Ramos (cell line): ENCODE results near the gene MOB1B.

Experiments
- in situ Hi-C: fragments of 300-500 bp; cut with MboI; formaldehyde crosslinking; loops from one replicate; pipeline ENCODE4 v1.14.3; 2022; ENCODE audit warnings: low sequenced_read_pairs; ENCODE audit not compliant: unreplicated experiment

MOB1B gene

DNA sequence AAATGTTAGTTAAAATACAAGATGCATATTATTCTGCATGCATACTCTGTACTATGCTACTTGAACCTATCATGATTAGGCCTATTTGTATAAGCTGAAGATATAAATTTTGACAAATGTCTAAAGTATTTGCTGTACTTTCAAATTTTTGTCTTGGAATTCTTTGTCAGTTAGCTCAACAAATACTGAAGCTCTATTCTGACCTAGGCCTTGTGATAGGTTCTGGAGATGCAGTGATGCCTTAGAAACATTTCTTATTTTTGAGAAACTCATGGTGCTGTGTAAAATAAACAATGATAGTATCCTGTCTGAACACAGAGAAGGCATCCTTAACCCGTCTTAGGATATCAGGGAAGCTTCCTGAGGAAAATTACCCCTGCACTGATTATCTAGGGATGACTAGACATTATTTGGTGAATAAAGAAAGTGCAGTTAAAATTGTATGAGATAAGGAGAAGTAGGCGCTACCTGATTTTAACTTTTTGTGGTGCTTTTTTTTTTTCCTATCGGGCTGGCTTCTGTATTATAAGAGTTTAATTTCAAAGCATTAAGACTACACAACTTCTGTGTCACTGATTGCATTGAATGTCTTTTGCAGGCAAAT, 43.4 kb downstream of the MOB1B start:
- in situ Hi-C loops, result no loop called here

DNA sequence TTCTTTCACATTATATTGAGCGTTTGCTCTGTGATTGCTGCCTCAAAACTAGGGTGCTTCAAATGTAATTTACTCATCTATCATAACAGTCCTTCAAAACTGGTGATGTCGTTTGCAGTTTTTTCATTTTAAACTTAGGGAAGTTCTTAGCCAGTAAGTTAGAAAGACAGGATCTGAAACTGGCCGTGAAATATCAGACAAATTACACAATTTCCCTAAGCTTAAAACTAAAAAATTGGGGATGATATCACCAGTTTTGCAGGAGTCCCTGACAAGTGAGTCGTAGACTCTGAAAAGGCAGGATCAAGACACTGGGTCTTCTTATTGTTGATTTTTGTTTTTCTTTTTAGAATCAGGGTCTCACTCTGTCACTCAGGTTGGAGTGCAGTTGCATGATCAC, 44.8 kb downstream of the MOB1B start:
- in situ Hi-C loops, result no loop called here

DNA sequence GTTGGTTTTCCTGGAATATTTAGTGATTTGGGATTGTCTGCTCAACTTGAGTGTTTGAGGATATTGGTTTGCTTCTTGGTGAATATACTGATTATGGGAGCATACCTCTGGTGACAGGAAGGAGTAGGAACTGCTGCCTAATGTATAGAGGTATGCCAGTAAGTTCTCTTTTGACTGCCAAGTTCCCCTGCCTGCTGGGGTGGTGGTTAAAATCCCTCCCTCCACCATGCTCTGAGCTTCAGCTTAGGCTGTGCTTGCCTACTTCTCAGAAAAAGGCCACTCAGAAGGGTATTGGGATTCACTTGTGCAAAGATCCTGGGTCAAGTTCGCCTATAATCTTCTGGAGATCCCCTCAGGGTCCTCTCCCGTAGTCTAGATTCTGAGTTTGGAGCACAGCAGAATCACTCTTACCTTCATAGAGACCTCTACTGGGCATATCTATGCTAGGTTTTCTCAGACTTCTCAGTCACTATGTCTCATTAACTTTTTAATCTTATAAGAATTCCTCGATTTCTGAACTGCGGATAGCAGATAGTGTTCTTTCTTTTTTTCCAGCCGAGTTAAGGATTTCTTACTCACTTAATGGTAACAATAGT, 46.6 kb downstream of the MOB1B start:
- in situ Hi-C loops, result no loop called here

DNA sequence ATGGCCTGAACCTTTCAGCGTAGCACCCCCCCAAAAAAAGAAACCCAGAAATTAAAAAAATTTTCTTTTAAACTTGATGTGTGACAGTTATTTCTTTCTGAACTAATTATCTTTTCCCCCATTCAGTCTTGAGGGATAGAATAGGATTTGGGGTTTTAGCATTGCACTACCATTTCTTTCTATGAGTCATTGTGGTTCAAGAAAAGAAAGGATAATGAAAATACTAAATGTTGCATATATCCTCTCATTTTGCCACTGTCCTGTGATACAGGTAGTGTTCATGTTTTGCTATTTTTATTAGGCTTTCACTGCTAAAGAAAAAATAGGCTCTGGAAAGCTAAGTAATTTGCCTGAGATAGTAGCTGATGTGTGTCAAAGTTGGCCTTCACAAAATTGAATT, 51.9 kb downstream of the MOB1B start:
- in situ Hi-C loops, result no loop called here

DNA sequence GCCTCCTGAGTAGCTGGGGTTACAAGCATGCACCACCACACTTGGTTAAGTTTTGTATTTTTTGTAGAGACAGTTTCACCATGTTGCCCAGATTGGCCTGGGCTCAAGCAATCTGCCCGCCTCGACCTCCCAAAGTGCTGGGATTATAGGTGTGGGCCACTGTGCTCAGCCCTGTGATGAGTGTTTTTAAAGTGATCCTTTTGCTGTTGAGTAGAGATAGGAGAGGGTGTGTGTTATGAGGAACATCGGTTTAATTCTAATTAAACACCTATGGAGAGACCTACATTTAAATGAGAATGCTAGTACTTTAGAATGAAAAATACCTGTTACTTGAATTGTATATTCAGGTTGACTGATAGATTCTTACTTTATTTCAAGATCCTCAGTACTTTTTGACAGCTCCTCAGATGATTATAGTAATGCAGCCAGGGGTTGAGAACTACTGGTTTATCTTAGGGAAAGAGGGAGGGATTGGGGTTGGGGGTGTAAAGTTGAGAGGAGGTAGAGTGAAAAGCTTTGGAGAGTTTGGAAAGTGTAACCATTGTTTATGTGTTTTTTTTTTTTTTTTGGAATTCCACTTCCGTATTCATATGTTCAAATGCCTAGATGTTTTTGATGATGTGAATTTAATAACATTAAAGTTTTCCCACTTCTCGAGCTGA, 54.5 kb downstream of the MOB1B start:
- in situ Hi-C loops, result no loop called here

DNA sequence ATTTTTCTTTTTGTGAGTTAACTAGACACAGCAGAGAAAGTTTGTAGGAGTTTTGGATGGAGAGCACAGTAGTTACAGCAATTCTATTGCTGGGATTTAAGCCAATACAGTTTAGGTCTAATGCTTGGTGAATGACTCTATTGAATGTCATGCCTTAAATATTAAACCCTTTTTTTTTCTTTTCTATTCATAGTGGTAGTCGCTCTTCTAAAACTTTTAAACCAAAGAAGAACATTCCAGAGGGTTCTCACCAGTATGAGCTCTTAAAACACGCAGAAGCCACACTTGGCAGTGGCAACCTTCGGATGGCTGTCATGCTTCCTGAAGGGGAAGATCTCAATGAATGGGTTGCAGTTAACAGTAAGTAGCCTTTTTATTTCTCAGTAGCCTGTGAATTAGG, 56.5 kb downstream of the MOB1B start:
- in situ Hi-C loops, result no loop called here

DNA sequence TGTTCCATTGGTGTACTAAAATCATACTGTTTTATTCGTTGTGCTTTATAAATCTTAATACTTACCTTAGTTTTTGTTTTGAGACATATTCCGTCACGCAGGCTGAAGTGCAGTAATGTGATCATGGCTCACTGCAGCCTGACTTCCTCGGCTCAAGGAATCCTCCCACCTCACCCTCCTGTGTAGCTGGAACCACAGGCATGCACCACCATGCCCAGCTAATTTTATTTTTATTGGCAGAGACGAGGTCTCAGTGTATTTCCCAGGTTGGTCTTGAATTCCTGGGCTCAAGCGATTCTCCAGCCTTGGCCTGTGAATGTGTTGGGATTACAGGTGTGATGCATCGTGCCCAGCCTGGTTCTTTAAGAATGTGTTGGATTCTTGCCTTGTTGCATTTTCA, 66.9 kb downstream of the MOB1B start:
- in situ Hi-C loops, result no loop called here

DNA sequence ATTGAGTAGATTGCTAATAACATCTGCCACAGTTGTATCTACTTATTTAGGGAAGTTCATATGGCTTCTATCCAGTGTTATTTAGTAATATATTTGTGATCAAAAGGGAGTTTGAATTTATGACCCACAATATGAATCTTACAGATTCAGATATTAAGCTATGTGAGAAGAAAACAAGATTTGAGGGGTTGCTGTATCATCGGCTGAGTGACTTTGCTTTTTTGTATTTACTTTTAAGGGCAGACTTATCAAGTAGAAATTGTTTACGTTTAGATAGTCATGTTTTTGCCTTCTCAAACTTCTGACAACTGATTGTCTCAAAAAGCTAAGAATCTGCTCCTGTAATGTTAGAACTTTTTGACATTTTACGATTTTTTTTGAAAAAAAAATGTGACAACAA, 74.1 kb downstream of the MOB1B start:
- in situ Hi-C loops, result no loop called here

DNA sequence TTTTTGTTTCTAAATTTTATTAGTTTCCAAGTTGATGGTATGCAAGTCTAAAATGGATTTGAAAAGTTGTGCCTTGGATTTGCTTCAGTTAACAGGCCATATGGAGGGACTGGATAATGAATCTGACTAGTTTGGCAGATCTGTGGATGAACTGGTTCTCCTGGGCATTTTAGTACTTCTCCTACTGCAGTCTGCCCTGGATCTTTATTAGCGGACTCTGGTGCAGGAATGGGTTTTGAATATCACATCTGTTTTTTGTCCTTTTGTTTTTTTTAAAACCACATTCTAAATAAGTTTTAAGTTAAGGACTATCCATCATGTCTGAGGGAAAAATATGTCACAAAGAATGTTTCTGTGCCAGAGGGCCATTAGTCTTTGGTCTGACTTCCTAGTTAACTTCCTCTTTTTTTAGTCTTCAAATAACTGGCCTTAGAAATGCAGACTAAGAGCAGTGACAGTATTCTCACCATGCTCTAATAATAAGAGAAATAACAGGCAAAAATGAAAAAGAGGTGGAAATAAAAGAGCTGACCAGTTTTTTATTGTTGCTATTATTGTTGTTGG, 77.4 kb downstream of the MOB1B start:
- in situ Hi-C loops, result no loop called here

DNA sequence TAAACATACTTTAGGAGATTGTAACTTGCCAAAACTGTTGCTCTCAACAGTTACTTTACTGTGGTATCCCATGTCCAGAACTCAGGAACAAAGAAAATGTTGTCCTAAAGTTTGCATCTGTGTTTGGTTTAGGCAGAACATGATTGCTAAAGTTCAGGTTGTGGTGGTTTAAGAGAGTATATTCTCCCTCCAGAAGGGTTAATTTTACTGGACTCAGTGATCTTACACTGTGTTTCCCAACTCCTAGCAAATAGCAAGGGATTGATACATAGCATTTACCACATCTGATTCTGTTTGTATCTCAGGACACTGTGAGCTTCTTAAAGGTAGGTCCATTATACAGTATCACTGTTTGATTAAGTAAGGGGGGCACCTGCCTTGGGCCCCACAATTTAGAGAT, 78.0 kb downstream of the MOB1B start:
- in situ Hi-C loops, result no loop called here

DNA sequence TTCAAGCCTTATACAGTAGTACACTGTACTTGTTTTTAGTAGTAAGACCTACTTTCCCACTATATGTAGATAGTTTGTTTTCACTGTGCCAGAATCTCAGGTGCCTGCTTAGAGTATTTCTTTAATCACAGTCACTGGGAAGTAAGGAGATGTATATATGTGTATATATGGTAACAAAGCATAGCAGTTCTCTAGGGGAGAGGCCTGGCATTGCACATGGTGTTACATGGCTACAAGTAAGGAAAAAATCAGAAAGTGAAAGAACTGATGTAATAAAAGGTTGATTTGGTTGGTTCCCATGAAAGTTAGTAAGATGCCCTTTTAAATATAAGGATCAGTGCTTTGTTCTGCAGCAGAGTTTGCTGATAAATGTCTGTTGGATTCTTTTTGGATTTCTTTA, 81.9 kb downstream of the MOB1B start:
- in situ Hi-C loops, result no loop called here

DNA sequence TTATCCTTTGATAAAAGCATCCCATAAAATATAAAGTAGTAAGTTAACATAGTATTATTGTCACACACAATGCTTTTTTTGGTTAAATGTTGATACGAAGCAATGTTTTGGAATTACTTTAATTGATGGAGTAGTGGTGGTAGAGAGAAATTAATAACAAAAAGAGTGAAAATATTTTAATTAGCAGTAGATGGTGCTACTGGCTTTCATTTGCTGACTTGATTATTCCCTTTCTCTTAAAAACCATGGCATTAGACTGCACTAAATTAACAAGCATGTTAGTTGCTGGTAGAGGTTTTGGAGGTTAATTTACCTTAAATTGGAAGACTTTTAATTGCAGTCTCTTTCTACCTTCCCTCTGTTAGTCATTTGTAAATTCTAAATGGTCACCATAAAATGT, 82.4 kb downstream of the MOB1B start:
- in situ Hi-C loops, result no loop called here

DNA sequence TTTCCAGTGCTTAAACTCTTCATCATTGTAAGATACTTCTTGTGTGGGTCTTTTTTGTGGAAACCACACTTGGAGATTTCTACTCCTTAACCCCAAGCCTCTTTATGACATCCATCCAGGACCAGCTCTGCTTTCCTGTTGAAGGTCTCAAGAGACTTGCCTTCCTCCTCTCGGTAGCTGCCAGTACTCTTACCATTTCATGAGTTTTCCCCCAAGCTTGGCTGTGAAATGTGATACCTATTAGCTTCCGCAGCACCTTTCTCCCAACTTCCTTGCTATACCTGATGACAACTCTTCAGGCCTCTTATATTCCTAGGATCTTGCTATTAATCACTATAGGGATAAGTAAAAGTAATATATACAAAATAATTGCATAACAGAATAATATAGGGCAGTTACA, 89.4 kb downstream of the MOB1B start:
- in situ Hi-C loops, result no loop called here

DNA sequence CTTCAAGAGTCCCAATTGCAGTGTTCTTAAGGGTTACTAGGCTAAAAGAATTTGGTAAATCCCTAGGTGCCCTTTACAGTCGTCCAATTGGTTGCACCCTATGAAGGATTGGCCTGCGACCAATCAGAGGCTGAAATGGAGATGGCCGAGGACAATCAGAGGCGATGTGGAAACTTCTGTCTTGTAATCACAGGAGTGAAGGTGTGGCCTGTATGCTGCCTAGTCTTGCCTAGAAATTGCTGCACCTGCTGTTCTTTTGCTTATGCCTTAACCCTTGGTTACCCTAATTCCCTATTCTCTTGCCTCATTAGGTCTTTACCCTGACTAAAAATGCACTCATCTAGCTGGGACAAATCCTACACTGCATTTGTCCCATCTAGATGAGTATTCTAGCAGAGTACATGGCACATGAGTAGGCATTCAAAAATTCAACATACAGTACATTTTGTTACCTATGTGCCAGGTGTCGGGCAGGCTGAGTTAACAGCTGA, 90.3 kb downstream of the MOB1B start:
- in situ Hi-C loops, result no loop called here

DNA sequence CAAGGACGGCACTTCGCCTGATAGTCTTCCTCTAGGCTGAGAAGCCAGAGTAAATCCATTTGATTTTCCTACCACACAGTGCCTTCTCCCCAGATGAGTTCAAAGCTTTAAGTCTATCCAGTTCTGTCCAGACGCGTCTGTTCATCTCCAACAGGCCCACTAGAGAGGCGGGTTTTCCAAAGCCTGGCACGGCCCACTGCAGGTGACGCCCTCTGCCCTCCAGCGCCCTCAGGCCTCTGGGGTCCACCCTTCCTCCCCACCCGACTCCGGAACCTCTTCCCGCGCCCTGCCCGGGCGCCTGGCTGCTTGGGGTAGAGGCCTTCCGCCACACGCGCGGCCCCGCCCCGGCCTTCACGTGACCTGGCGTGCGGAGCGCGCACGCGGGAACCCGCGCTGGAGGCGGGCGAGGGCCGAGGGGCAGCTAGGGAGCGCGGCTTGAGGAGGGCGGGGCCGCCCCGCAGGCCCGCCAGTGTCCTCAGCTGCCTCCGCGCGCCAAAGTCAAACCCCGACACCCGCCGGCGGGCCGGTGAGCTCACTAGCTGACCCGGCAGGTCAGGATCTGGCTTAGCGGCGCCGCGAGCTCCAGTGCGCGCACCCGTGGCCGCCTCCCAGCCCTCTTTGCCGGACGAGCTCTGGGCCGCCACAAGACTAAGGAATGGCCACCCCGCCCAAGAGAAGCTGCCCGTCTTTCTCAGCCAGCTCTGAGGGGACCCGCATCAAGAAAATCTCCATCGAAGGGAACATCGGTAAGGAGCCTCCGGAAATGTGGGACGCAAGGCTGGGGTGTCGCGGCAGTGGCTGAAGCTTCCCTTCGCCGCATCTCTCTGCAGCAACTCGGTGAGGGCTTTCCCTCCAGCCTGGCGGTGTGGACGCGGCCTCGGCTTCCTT, 91.3 kb downstream of the MOB1B start, which contains the start of gene DCK:
Gene DCK, plus strand, starts transcription at position 469 of the 888 bp plus-strand sequence. Its CDS starts 187 bp downstream, at position 656.
- in situ Hi-C loops, result no loop called here

DNA sequence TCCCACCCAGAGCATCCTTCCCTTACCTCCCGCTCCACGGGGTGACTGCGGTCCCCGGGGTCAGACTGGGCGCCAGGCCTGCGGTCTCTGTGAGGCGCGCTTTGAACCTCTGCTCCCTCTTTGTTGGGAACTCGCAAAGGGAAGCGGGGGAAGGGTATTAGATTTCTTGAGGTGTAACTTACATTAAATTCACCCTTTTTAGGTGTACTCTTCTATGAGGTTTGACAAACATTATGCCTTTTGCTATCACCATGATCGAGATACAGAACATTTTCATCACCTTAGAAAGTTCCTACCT, 91.8 kb downstream of the MOB1B start:
- in situ Hi-C loops, result no loop called here

DNA sequence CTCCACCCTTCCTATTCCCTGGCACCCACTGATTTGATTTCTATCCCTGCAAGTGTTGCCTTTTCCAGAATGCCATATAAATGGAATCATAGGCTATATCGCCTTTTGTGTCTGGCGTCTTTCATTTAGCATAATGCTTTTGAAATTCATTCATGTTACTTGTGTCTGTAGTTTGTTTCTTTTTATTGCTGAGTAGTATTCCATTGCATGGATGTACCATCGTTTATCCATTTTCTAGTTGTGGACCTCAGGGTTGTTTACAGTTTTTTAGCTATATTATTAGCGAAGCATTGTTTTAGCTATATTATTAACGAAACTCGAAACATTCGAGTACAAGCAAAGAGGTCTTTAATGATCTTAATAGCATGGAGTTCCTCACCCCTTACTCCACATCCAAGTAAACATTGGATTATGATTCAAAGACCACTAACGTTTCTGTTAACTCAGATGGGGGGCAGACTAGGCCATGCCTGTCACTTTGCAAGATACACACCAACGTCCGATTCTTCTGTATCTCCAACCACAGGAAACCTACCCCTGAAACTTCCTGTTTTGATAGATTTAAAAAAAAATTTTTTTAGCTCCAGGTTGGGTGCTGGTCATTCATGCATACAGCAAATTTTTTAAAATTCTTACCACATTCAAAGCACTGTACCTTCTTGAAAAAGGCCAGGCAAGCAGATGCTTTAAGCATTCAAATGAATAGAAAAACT, 92.4 kb downstream of the MOB1B start:
- in situ Hi-C loops, result no loop called here

DNA sequence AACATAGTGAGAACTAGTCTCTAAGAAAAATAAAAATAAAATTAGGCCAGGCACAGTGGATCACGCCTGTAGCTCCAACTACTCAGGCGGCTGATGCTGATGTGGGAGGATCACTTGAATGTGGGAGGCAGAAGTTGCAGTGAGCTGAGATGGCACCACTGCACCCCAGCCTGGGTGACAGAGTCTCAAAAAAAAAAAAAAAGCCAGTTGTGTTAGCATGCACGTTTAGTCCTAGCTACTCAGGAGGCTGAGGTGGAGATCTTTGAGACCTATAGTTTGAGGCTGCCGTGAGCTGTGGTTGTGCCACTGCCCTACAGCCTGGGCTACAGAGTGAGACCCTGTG, 93.8 kb downstream of the MOB1B start:
- in situ Hi-C loops, result no loop called here

DNA sequence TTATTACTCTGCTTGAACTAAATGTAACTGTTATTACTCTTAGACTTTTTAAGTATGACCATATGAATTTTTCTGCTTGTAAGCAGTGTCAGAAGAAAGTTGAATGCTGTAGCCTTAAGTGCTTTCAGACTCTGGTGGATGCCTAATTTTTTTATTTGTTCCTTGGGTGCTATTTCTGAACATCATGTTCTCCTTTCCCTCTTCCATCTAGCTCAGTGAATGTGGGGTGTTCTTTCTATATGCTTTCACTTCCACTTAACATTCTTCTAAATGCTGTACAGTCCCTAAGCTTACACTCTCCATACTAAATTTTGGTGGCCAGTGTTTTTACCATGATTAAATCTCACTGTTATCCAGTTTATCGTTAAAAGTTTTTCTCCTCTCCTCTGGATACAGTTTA, 94.9 kb downstream of the MOB1B start:
- in situ Hi-C loops, result no loop called here

DNA sequence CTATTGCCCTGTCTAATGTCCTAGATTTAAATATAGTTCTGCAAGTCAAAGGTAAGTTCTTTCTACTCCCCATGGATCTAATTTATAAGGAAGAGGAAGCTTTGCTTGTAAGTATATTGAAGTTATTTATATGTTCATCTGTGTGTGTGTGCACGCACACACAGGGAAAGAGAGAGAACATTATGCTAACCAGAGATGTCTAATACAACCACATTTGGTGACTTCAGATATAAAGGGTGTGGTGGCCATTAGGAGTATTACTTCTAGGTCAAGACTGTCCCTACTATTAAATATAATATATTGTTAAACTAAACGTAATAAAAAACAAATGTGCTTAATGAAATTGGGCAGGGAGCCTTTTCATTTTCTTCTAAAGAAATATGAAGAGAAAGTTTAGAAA, 95.4 kb downstream of the MOB1B start:
- in situ Hi-C loops, result no loop called here
